ENCODE measurements around the gene UXS1.

DNA sequence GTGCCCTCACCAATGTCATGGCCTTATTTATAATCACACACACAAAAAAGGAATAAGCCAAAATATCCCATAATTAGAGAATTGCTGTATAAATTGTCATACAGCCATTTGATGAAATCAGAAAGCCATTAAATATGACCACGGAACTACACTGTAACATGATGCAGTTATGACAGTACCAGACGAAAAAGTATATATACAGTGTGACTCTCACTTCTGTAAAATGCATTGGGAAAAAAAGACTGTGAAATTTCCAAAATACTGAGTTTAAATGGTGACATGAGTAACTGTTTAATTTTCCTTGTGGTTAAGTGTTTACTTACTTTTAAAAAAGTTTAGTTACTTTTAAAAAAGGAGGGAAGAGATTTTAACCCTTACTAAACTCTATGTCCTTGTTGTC, 25.4 kb downstream of the UXS1 start:
- TF ChIP-seq, protein P1, sequence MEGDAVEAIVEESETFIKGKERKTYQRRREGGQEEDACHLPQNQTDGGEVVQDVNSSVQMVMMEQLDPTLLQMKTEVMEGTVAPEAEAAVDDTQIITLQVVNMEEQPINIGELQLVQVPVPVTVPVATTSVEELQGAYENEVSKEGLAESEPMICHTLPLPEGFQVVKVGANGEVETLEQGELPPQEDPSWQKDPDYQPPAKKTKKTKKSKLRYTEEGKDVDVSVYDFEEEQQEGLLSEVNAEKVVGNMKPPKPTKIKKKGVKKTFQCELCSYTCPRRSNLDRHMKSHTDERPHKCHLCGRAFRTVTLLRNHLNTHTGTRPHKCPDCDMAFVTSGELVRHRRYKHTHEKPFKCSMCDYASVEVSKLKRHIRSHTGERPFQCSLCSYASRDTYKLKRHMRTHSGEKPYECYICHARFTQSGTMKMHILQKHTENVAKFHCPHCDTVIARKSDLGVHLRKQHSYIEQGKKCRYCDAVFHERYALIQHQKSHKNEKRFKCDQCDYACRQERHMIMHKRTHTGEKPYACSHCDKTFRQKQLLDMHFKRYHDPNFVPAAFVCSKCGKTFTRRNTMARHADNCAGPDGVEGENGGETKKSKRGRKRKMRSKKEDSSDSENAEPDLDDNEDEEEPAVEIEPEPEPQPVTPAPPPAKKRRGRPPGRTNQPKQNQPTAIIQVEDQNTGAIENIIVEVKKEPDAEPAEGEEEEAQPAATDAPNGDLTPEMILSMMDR (IDR thresholded peaks at IDR 0.05): no peak
- no peak for TF ChIP-seq POLR2A (IDR thresholded peaks at IDR 0.05)
